ENCODE measurements around the gene FIP1L1.

Gene FIP1L1

DNA sequence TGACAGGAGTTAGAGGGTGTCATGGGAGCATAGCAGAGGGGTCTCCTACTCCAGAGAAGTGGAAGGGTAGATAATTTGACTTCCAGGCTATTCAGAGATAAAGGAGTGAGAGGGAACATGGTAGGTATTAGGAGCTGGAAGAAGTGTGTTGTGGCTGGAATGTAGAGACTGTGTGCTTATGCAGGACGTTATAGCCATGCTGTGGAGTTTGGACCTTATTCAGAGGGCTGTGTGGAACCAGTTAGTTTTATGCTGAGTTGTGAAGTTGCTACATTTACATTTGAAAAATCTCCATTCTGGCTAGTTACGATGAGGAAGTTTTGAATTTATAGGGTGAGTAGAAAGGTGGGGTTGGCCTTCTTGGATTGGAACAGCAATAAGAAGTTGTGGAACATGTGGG, 67.5 kb downstream of the FIP1L1 start:
- H3K27ac ChIP-seq, result no peak overlapping the region
- TF ChIP-seq, protein P1, sequence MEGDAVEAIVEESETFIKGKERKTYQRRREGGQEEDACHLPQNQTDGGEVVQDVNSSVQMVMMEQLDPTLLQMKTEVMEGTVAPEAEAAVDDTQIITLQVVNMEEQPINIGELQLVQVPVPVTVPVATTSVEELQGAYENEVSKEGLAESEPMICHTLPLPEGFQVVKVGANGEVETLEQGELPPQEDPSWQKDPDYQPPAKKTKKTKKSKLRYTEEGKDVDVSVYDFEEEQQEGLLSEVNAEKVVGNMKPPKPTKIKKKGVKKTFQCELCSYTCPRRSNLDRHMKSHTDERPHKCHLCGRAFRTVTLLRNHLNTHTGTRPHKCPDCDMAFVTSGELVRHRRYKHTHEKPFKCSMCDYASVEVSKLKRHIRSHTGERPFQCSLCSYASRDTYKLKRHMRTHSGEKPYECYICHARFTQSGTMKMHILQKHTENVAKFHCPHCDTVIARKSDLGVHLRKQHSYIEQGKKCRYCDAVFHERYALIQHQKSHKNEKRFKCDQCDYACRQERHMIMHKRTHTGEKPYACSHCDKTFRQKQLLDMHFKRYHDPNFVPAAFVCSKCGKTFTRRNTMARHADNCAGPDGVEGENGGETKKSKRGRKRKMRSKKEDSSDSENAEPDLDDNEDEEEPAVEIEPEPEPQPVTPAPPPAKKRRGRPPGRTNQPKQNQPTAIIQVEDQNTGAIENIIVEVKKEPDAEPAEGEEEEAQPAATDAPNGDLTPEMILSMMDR (IDR thresholded peaks at IDR 0.05), result no peak
- H3K9me3 ChIP-seq, result no peaks in the 10 kb centered on the region
- H3K4me3 ChIP-seq, result no peak overlapping the region
- no peak for DNase-seq
- no peaks in the 10 kb centered on the region for H3K4me1 ChIP-seq
- intact Hi-C loops (cut with DNase I; ENCODE audit: low total_unique reads), result no loop called here
- no peaks in the 10 kb centered on the region for H3K27me3 ChIP-seq
- H3K36me3 ChIP-seq, result peaks cover 26 to 42% (median 36%) of the 10 kb centered on the region in 3 donors

DNA sequence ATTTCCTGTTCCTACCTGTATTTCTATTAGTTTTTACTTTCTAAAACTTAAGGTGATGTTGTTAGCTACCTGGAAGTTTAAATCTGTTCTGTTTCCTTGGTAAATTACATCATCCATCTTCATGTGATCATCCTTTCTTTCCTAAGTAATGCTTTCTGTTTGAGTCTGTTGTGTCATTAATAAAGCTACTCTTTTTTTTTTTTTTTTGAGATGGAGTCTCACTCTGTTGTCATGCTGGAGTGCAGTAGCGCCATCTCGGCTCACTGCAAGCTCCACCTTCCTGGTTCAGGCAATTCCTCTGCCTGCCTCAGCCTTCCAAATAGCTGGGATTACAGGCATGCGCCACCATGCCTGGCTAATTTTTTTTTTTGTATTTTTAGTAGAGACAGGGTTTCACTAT, 73.3 kb downstream of the FIP1L1 start:
- TF ChIP-seq, protein P1 (IDR thresholded peaks at IDR 0.05), result no peak
- no peak overlapping the region for H3K4me3 ChIP-seq
- no peak overlapping the region for H3K27ac ChIP-seq
- H3K27me3 ChIP-seq, result no peaks in the 10 kb centered on the region
- DNase-seq, result no peak
- no peaks in the 10 kb centered on the region for H3K4me1 ChIP-seq
- H3K9me3 ChIP-seq, result no peaks in the 10 kb centered on the region
- intact Hi-C loops (cut with DNase I; ENCODE audit: low total_unique reads), result no loop called here
- H3K36me3 ChIP-seq, result peaks cover 37 to 43% (median 39%) of the 10 kb centered on the region in 3 donors

DNA sequence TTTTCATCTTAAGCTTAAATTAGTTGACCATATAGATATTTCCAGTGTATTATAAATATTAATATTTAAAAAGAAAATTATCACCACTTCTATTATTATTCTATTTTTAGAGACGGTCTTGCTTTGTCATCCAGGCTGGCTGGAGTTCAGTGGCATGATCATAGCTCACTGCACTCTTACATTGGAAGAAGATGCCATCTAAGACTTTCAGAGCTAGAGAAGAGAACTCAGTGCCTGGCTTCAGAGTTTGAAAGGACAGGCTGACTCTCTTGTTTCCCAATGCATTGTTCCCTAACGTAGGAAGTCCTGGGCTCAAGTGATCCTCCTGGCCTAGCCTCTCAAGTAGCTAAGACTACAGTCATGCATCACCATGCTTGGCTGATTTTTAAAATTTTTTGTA, 75.9 kb downstream of the FIP1L1 start:
- Histone ChIP-seq H3K9me3 (no peaks in the 10 kb centered on the region), H3K27ac (no peak overlapping the region), H3K27me3 (no peaks in the 10 kb centered on the region), H3K36me3 (peaks cover 31 to 53% (median 46%) of the 10 kb centered on the region in 3 donors), H3K4me1 (no peaks in the 10 kb centered on the region), H3K4me3 (no peak overlapping the region)
- TF ChIP-seq, protein P1 (IDR thresholded peaks at IDR 0.05), result no peak
- no peak for DNase-seq
- intact Hi-C loops (cut with DNase I; ENCODE audit: low total_unique reads), result no loop called here

- H3K9me3 ChIP-seq, result no peaks in the 10 kb centered on the region
- no peak overlapping the region for H3K27ac ChIP-seq
- H3K4me3 ChIP-seq, result no peak overlapping the region
- no peaks in the 10 kb centered on the region for H3K27me3 ChIP-seq
- TF ChIP-seq, protein P1 (IDR thresholded peaks at IDR 0.05), result no peak
- intact Hi-C loops (cut with DNase I; ENCODE audit: low total_unique reads), result no loop called here
- H3K36me3 ChIP-seq, result peaks cover 51 to 70% (median 64%) of the 10 kb centered on the region in 3 donors
- no peak for DNase-seq
- H3K4me1 ChIP-seq, result no peaks in the 10 kb centered on the region
These were observed 78.3 kb downstream of the FIP1L1 start for GRCh38 chr4:53455766-53456165.

GRCh38 chr4:53456178-53456577, 78.7 kb downstream of the FIP1L1 start:
- TF ChIP-seq, protein P1 (IDR thresholded peaks at IDR 0.05), result no peak
- H3K36me3 ChIP-seq, result peaks cover 55 to 74% (median 68%) of the 10 kb centered on the region in 3 donors
- DNase-seq, result no peak
- H3K27me3 ChIP-seq, result no peaks in the 10 kb centered on the region
- intact Hi-C loops (cut with DNase I; ENCODE audit: low total_unique reads), result no loop called here
- no peaks in the 10 kb centered on the region for H3K9me3 ChIP-seq
- no peaks in the 10 kb centered on the region for H3K4me1 ChIP-seq
- H3K4me3 ChIP-seq, result no peak overlapping the region
- no peak overlapping the region for H3K27ac ChIP-seq

- H3K4me3 ChIP-seq, result no peak overlapping the region
- no peaks in the 10 kb centered on the region for H3K9me3 ChIP-seq
- H3K27ac ChIP-seq, result no peak overlapping the region
- H3K4me1 ChIP-seq, result no peaks in the 10 kb centered on the region
- intact Hi-C loops (cut with DNase I; ENCODE audit: low total_unique reads), result no loop called here
- TF ChIP-seq, protein P1 (IDR thresholded peaks at IDR 0.05), result no peak
- DNase-seq, result no peak
- H3K36me3 ChIP-seq, result peaks cover 55 to 71% (median 61%) of the 10 kb centered on the region in 3 donors
- H3K27me3 ChIP-seq, result no peaks in the 10 kb centered on the region
These were observed 82.1 kb downstream of the FIP1L1 start for GRCh38 chr4:53459548-53459947.

All from tibial artery (tissue), 4 donors.